A549 (cell line): ENCODE results near the gene MCTP2.

Source experiments
- CHD4 ChIP-seq: fragments of 200-600 bp; sonication (generic); IDR thresholded peaks from 2 replicates; pipeline ENCODE4 v1.6.1; 2016; ENCODE audit warnings: antibody characterized with exemption, mild to moderate bottlenecking, borderline replicate concordance
- HDAC2 ChIP-seq: fragments of 200-600 bp; sonication (generic); IDR thresholded peaks from 2 replicates; pipeline ENCODE4 v1.6.1; 2016
- HMGXB4 ChIP-seq: fragments of 250-450 bp; sonication (Bioruptor Pico); IDR thresholded peaks from 2 replicates; pipeline ENCODE4 v1.5.0; 2021; ENCODE audit warnings: mild to moderate bottlenecking, moderate library complexity, borderline replicate concordance
- HOXA7 ChIP-seq: fragments of 250-450 bp; sonication (Bioruptor Pico); IDR thresholded peaks from 2 replicates; pipeline ENCODE4 v1.5.0; 2020; ENCODE audit warnings: mild to moderate bottlenecking, moderate library complexity
- JUN ChIP-seq, 2 experiments: fragments of >200 bp; sonication (Bioruptor Twin); formaldehyde crosslinking; IDR thresholded peaks; 2 replicates in 1 of 2; 3 replicates in 1 of 2; pipeline ENCODE4 v1.6.1; 2016 to 2017
- JUNB ChIP-seq: fragments of >200 bp; sonication (Bioruptor Twin); formaldehyde crosslinking; IDR thresholded peaks from 2 replicates; pipeline ENCODE4 v1.6.1; 2016
- NR3C1 ChIP-seq: fragments of >200 bp; sonication (Bioruptor Twin); formaldehyde crosslinking; IDR thresholded peaks from 3 replicates; pipeline ENCODE4 v1.6.1; 2017
- POLR2A ChIP-seq: IDR thresholded peaks from 2 replicates; pipeline ENCODE4 v1.6.1; 2012; ENCODE audit warnings: mild to moderate bottlenecking, low read length
- REST ChIP-seq: fragments of 200-600 bp; sonication (generic); IDR thresholded peaks from 2 replicates; pipeline ENCODE4 v1.6.1; 2016; ENCODE audit warnings: antibody characterized with exemption, mild to moderate bottlenecking, moderate library complexity
- RFX5 ChIP-seq: fragments of 450-650 bp; IDR thresholded peaks from 2 replicates; pipeline ENCODE4 v1.7.1; 2014; ENCODE audit warnings: antibody characterized with exemption, mild to moderate bottlenecking, moderate library complexity
- TF ChIP-seq, protein P1 (sequence below): fragments of >200 bp; sonication (Bioruptor Twin); formaldehyde crosslinking; IDR thresholded peaks from 3 replicates; pipeline ENCODE4 v1.5.1; 2016
- TF ChIP-seq, protein P2 (sequence below): fragments of >200 bp; sonication (Bioruptor Twin); formaldehyde crosslinking; IDR thresholded peaks from 3 replicates; pipeline ENCODE4 v1.6.1; 2016

- no peak for TF ChIP-seq REST
- TF ChIP-seq POLR2A: no peak
- TF ChIP-seq, protein P1, sequence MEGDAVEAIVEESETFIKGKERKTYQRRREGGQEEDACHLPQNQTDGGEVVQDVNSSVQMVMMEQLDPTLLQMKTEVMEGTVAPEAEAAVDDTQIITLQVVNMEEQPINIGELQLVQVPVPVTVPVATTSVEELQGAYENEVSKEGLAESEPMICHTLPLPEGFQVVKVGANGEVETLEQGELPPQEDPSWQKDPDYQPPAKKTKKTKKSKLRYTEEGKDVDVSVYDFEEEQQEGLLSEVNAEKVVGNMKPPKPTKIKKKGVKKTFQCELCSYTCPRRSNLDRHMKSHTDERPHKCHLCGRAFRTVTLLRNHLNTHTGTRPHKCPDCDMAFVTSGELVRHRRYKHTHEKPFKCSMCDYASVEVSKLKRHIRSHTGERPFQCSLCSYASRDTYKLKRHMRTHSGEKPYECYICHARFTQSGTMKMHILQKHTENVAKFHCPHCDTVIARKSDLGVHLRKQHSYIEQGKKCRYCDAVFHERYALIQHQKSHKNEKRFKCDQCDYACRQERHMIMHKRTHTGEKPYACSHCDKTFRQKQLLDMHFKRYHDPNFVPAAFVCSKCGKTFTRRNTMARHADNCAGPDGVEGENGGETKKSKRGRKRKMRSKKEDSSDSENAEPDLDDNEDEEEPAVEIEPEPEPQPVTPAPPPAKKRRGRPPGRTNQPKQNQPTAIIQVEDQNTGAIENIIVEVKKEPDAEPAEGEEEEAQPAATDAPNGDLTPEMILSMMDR: no peak
- TF ChIP-seq, protein P2, sequence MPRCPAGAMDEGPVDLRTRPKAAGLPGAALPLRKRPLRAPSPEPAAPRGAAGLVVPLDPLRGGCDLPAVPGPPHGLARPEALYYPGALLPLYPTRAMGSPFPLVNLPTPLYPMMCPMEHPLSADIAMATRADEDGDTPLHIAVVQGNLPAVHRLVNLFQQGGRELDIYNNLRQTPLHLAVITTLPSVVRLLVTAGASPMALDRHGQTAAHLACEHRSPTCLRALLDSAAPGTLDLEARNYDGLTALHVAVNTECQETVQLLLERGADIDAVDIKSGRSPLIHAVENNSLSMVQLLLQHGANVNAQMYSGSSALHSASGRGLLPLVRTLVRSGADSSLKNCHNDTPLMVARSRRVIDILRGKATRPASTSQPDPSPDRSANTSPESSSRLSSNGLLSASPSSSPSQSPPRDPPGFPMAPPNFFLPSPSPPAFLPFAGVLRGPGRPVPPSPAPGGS: no peak
- no peak for TF ChIP-seq CHD4
- TF ChIP-seq NR3C1: no peak
- no peak for TF ChIP-seq HMGXB4
- no peak for TF ChIP-seq HDAC2
- TF ChIP-seq JUN (IDR thresholded peaks at IDR 0.05): no peak
- no peak for TF ChIP-seq JUNB
- no peak for TF ChIP-seq RFX5
- no peak for TF ChIP-seq HOXA7
These were observed 59.4 kb downstream of the MCTP2 start for GRCh38 chr15:94290730-94291129.
